Body of pancreas (tissue), 4 donors: Measurements from ENCODE around the gene CRX.

Experiments
- POLR2A ChIP-seq, 3 donors: fragments of 450-650 bp; IDR thresholded peaks; one replicate each; pipeline ENCODE4 v1.6.1; 2016; ENCODE audit warnings: antibody characterized with exemption in 3 of 3, mild to moderate bottlenecking in 2 of 3
- TF ChIP-seq, protein P1 (sequence below), 7 experiments: fragments of 450-650 bp in 4 of 7; fragments of 200-600 bp in 3 of 7; sonication (generic) in 3 of 7; IDR thresholded peaks; one replicate each; pipeline ENCODE4 v1.5.1; 2016 to 2019; ENCODE audit warnings: antibody characterized with exemption in 7 of 7

DNA sequence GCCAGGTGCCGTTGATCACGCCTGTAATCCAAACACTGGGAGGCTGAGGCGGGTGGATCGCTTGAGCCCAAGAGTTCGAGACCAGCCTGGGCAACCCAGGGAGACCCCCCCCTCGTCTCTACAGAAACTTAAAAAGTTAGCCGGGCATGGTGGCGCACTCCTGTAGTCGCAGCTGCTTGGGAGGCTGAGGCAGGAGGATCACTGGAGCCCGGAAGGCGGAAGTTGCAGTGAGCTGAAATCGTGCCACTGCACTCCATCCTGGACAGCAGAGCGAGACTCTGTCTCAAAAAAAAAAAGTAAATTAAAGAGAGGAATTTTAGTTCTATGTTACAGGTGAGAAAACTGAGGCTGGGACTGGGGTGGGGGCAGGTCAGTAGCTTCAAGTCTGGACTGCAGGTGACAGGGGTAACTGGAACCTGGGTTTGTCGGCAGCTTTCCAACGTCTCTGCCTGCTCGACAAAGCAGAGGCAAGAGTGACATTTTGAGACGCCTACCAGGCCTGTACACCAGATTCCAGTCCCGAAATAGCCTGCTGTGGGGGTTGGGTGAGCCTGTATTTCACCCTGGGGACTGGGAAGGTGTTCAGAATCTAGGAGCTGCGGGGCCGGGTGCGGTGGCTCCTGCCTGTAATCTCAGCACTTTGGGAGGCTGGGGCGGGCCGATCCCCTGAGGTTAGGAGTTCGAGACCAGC is 42.1 kb upstream of the CRX start:
- TF ChIP-seq, protein P1, sequence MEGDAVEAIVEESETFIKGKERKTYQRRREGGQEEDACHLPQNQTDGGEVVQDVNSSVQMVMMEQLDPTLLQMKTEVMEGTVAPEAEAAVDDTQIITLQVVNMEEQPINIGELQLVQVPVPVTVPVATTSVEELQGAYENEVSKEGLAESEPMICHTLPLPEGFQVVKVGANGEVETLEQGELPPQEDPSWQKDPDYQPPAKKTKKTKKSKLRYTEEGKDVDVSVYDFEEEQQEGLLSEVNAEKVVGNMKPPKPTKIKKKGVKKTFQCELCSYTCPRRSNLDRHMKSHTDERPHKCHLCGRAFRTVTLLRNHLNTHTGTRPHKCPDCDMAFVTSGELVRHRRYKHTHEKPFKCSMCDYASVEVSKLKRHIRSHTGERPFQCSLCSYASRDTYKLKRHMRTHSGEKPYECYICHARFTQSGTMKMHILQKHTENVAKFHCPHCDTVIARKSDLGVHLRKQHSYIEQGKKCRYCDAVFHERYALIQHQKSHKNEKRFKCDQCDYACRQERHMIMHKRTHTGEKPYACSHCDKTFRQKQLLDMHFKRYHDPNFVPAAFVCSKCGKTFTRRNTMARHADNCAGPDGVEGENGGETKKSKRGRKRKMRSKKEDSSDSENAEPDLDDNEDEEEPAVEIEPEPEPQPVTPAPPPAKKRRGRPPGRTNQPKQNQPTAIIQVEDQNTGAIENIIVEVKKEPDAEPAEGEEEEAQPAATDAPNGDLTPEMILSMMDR (IDR thresholded peaks at IDR 0.05), result no peak
- TF ChIP-seq POLR2A (IDR thresholded peaks at IDR 0.05), result no peak
